SK-N-SH treated with all-trans-retinoic acid at 6 μM for 48 hours (cell line): ENCODE data around the gene CLEC4D.

Source experiments
- GLIS3 ChIP-seq: fragments of 250-450 bp; sonication (Bioruptor Pico); IDR thresholded peaks from 2 replicates; pipeline ENCODE4 v1.5.0; 2020; ENCODE audit warnings: mild to moderate bottlenecking, moderate library complexity
- OSR1 ChIP-seq: fragments of 250-450 bp; sonication (Bioruptor Pico); IDR thresholded peaks from 2 replicates; pipeline ENCODE4 v1.8.0; 2022; ENCODE audit warnings: moderate library complexity, mild to moderate bottlenecking, inconsistent platforms
- RARB ChIP-seq: fragments of 250-450 bp; sonication (Bioruptor Pico); IDR thresholded peaks from 2 replicates; pipeline ENCODE4 v1.8.0; 2021; ENCODE audit warnings: mild to moderate bottlenecking, moderate library complexity
- SNAI2 ChIP-seq: fragments of 250-450 bp; sonication (Bioruptor Pico); IDR thresholded peaks from 2 replicates; pipeline ENCODE4 v1.5.0; 2020; ENCODE audit warnings: mild to moderate bottlenecking, moderate library complexity
- ZC3H10 ChIP-seq: fragments of 250-450 bp; sonication (Bioruptor Pico); IDR thresholded peaks from 2 replicates; pipeline ENCODE4 v1.5.1; 2021; ENCODE audit warnings: mild to moderate bottlenecking, moderate library complexity
- ZFP3 ChIP-seq: fragments of 250-450 bp; sonication (Bioruptor Pico); IDR thresholded peaks from 2 replicates; pipeline ENCODE4 v1.5.0; 2020; ENCODE audit warnings: mild to moderate bottlenecking, moderate library complexity
- ZNF565 ChIP-seq: fragments of 450-650 bp; formaldehyde crosslinking; conservative IDR thresholded peaks from 2 replicates; pipeline ENCODE4 v1.5.0; 2020; ENCODE audit warnings: low read depth, mild to moderate bottlenecking, moderate library complexity
- ZNF70 ChIP-seq: fragments of 450-650 bp; formaldehyde crosslinking; IDR thresholded peaks from 2 replicates; pipeline ENCODE4 v1.5.0; 2020; ENCODE audit warnings: mild to moderate bottlenecking, moderate library complexity
- ZNF8 ChIP-seq: fragments of 450-650 bp; formaldehyde crosslinking; IDR thresholded peaks from 2 replicates; pipeline ENCODE4 v1.5.0; 2020; ENCODE audit warnings: mild to moderate bottlenecking, moderate library complexity
- TF ChIP-seq, protein P1 (sequence below): fragments of 250-450 bp; sonication (Bioruptor Pico); IDR thresholded peaks from 2 replicates; pipeline ENCODE4 v1.8.0; 2020; ENCODE audit warnings: mild to moderate bottlenecking, moderate library complexity, borderline replicate concordance
- TF ChIP-seq, protein P2 (sequence below): fragments of 250-450 bp; sonication (Bioruptor Pico); IDR thresholded peaks from 2 replicates; pipeline ENCODE4 v1.5.1; 2021; ENCODE audit warnings: mild to moderate bottlenecking, moderate library complexity
- TF ChIP-seq, protein P3 (sequence below): fragments of 250-450 bp; sonication (Bioruptor Pico); IDR thresholded peaks from 2 replicates; pipeline ENCODE4 v1.5.0; 2020; ENCODE audit warnings: mild to moderate bottlenecking, moderate library complexity

DNA sequence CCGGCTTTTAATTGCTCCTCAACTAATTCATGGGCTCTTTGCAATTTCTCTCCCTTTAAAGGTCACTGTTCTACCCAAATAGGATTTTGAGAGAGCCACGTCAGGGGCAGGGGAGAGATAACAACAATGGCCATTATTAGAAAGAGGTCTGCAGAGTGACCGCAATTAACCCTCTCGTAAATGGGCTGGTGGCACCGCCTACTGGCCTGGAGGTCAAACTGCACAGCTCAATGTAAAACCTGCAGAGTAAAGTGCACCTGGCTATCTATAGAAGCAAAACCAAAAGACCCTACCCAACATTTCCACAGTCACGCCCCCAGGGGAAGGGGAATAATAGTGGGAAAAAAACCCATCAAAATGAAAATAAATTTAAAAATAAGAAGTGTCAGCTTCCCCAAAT, 49.0 kb downstream of the CLEC4D start:
- TF ChIP-seq, protein P1, sequence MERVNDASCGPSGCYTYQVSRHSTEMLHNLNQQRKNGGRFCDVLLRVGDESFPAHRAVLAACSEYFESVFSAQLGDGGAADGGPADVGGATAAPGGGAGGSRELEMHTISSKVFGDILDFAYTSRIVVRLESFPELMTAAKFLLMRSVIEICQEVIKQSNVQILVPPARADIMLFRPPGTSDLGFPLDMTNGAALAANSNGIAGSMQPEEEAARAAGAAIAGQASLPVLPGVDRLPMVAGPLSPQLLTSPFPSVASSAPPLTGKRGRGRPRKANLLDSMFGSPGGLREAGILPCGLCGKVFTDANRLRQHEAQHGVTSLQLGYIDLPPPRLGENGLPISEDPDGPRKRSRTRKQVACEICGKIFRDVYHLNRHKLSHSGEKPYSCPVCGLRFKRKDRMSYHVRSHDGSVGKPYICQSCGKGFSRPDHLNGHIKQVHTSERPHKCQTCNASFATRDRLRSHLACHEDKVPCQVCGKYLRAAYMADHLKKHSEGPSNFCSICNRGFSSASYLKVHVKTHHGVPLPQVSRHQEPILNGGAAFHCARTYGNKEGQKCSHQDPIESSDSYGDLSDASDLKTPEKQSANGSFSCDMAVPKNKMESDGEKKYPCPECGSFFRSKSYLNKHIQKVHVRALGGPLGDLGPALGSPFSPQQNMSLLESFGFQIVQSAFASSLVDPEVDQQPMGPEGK = no peak
- TF ChIP-seq ZNF565 (CRISPR knock-in tag) (no peak), ZC3H10 (CRISPR knock-in tag) (no peak), ZFP3 (CRISPR knock-in tag) (no peak), SNAI2 (CRISPR knock-in tag) (no peak), ZNF70 (CRISPR knock-in tag) (no peak), RARB (no peak), OSR1 (CRISPR knock-in tag) (no peak), GLIS3 (no peak), ZNF8 (CRISPR knock-in tag) (no peak)
- TF ChIP-seq, protein P2, sequence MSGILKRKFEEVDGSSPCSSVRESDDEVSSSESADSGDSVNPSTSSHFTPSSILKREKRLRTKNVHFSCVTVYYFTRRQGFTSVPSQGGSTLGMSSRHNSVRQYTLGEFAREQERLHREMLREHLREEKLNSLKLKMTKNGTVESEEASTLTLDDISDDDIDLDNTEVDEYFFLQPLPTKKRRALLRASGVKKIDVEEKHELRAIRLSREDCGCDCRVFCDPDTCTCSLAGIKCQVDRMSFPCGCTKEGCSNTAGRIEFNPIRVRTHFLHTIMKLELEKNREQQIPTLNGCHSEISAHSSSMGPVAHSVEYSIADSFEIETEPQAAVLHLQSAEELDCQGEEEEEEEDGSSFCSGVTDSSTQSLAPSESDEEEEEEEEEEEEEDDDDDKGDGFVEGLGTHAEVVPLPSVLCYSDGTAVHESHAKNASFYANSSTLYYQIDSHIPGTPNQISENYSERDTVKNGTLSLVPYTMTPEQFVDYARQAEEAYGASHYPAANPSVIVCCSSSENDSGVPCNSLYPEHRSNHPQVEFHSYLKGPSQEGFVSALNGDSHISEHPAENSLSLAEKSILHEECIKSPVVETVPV = no peak
- TF ChIP-seq, protein P3, sequence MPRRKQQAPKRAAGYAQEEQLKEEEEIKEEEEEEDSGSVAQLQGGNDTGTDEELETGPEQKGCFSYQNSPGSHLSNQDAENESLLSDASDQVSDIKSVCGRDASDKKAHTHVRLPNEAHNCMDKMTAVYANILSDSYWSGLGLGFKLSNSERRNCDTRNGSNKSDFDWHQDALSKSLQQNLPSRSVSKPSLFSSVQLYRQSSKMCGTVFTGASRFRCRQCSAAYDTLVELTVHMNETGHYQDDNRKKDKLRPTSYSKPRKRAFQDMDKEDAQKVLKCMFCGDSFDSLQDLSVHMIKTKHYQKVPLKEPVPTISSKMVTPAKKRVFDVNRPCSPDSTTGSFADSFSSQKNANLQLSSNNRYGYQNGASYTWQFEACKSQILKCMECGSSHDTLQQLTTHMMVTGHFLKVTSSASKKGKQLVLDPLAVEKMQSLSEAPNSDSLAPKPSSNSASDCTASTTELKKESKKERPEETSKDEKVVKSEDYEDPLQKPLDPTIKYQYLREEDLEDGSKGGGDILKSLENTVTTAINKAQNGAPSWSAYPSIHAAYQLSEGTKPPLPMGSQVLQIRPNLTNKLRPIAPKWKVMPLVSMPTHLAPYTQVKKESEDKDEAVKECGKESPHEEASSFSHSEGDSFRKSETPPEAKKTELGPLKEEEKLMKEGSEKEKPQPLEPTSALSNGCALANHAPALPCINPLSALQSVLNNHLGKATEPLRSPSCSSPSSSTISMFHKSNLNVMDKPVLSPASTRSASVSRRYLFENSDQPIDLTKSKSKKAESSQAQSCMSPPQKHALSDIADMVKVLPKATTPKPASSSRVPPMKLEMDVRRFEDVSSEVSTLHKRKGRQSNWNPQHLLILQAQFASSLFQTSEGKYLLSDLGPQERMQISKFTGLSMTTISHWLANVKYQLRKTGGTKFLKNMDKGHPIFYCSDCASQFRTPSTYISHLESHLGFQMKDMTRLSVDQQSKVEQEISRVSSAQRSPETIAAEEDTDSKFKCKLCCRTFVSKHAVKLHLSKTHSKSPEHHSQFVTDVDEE = no peak
